ENCODE data around the gene ACBD6.

Gene ACBD6

GRCh38 chr1:180287988-180288705 is 214.2 kb downstream of the ACBD6 start:
- FAIRE-seq, result no peak

GRCh38 chr1:180286417-180286816 is 216.0 kb downstream of the ACBD6 start:
- no peak for FAIRE-seq

GRCh38 chr1:180283098-180283497 is 219.3 kb downstream of the ACBD6 start:
- no peak for FAIRE-seq

GRCh38 chr1:180282401-180283044 is 219.9 kb downstream of the ACBD6 start:
- no peak for FAIRE-seq

GRCh38 chr1:180281490-180281889 is 220.9 kb downstream of the ACBD6 start:
- no peak for FAIRE-seq

- no peak for FAIRE-seq
These were observed 221.8 kb downstream of the ACBD6 start for GRCh38 chr1:180280617-180281016.

- no peak for FAIRE-seq
These were observed 222.7 kb downstream of the ACBD6 start for GRCh38 chr1:180279651-180280050.

- FAIRE-seq, result no peak
These were observed 223.6 kb downstream of the ACBD6 start for GRCh38 chr1:180278596-180279395.

GRCh38 chr1:180278194-180278515 is 224.2 kb downstream of the ACBD6 start:
- FAIRE-seq, result no peak

- FAIRE-seq, result no peak
These were observed 224.7 kb downstream of the ACBD6 start for GRCh38 chr1:180277476-180278193.

- FAIRE-seq, result no peak
These were observed 226.7 kb downstream of the ACBD6 start for GRCh38 chr1:180275726-180276125.

GRCh38 chr1:180274221-180274620 is 228.2 kb downstream of the ACBD6 start:
- no peak for FAIRE-seq

- no peak for FAIRE-seq
These were observed 229.3 kb downstream of the ACBD6 start for GRCh38 chr1:180273066-180273465.

GRCh38 chr1:180272395-180272794 is 230.0 kb downstream of the ACBD6 start:
- no peak for FAIRE-seq

GRCh38 chr1:180271272-180272255 is 230.8 kb downstream of the ACBD6 start:
- FAIRE-seq, result no peak

GRCh38 chr1:180270530-180271271 is 231.7 kb downstream of the ACBD6 start:
- FAIRE-seq, result no peak

- no peak for FAIRE-seq
These were observed 232.5 kb downstream of the ACBD6 start for GRCh38 chr1:180269645-180270529.

- FAIRE-seq, result no peak
These were observed 233.8 kb downstream of the ACBD6 start for GRCh38 chr1:180268556-180269075.

- FAIRE-seq, result no peak
These were observed 234.4 kb downstream of the ACBD6 start for GRCh38 chr1:180267761-180268555.

Measured in TTC549 (cell line).